ENCODE results near the gene MTSS2.
"Not testable (repeated sequence)": the region's sequence is repeated elsewhere in the genome, so short reads cannot be mapped to it uniquely, and the experiment has no call there.

MTSS2 gene

DNA sequence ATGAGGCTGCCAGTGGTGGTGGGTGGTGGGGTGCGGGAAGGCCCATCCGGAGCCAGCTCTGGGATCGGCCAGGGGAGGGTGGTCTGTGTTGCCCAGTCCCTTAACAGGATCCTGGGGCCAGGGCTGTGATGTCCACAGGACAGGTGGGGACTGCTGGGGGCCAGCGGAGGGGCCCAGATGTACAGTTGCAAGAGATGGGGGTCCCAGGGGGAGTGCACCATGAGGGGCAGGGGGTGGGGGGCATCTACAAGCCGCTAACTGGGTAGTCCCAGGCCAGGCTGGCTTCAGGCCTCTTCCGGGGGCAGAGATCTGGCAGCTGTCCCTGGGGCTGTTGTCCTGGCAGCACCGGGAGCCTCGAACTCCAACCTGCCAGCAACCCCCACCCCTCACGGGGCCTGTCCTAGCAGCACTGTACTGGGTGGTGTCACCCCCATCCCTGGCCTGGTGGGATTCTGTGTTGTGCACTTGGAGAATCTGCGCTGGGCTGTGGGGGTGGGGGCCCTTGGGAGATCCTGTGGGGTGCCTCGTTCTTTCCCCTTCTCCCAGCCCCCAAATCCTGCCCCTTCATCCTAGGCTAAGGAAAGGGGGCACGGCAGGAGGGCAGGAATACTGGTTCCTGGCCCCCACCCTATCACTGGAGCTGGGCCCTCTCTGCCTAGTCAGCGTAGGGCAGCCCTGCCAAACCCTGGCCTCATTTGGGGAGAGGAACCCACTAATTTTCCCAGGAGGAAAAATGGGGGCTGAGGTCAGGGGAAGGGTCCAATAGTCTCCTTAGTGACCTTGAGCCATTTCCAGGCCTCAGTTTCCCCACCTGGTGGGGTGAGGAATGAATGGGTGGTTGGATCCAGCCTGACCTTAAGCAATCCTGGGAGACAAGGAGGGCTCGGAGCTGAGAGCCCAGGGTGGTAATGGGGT lies 1.4 kb downstream of the MTSS2 start:
- DNase-seq: no peak

DNA sequence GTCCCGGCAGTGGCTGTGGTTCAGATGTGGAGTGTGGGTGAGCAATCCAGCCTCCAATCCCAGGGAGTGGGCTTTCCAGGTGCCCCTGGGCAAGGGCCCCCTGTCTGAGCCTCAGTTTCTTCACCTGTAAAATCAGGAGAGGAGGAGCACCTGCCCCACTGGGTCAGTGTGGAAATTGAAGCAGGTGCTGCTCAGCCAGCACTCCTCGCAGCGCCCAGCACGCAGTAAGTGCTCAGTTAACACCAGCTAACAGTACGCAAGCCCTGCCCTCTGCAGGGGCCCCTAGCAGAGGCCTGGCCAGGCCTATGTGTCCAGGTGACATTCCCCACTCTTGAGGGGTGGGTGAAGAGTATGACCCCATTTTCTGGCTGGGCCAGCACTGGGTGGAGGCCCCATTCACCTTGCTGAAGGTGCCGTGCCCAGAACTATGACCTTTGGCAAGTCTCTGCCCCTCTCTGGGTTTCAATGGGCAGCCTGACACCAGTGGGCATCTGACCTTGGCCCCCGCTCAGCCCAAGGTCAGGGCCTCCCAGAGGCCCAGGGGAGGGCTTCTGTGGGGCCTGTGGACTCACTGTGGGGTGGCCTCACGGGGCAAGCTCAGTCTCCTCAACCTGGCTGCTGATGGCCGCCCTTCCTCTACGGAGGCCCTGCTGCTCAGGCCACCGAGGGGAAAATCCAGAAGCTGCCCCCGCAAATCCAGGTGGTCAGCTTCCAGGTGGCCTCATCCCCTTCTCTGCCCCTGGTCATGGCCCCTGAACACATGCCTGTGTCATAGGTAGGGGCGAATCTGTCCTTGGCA lies 2.5 kb downstream of the MTSS2 start:
- no peak for DNase-seq

- DNase-seq: no peak
Measured at GRCh38 chr16:70682239-70683145, 3.4 kb downstream of the MTSS2 start.

DNA sequence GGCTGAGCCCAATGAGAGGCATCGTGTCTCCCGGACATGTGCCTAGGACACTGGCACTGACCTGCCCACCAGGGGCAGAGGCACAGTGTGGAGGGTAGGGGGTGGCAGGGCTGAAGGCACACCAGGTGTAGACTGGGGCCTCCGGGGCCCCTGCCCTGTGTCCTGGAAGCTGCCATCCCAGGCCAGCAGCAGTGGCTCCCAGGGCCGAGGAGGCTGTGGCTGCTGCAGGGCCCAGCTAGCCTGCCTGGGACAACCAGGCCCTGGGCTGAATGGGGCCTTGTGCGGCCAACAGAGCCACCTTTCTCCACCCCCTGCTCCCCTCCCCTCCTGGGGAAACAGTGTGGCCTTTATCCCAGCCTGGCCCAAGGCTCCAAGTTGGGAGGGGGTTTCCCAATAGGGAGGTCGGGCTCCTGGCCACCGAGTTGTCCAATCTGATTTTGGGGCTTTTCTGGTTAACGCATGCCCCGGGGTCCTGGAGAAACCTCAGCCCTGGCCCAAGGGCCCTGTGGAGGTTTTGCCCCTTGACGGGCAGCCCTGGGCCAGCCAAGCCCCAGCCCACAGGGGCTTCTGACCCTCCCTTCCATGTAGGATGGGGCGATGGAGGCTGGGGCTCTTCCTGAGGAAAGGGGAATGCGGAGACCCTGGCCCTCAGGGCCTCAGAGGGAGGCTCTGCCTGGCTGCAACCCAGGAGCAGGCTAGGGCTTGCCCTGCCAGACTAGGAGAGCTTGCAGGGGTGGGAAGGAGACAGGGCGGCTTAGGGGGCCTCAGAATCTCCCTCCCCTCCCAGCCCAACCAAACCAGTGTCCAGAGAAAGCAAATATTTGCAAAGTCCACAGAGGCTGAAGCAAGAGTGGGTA lies 4.2 kb downstream of the MTSS2 start:
- DNase-seq: no peak

GRCh38 chr16:70680495-70681381 lies 5.1 kb downstream of the MTSS2 start:
- DNase-seq: no peak

- no peak for DNase-seq
Measured at GRCh38 chr16:70679671-70680494, 6.0 kb downstream of the MTSS2 start.

DNA sequence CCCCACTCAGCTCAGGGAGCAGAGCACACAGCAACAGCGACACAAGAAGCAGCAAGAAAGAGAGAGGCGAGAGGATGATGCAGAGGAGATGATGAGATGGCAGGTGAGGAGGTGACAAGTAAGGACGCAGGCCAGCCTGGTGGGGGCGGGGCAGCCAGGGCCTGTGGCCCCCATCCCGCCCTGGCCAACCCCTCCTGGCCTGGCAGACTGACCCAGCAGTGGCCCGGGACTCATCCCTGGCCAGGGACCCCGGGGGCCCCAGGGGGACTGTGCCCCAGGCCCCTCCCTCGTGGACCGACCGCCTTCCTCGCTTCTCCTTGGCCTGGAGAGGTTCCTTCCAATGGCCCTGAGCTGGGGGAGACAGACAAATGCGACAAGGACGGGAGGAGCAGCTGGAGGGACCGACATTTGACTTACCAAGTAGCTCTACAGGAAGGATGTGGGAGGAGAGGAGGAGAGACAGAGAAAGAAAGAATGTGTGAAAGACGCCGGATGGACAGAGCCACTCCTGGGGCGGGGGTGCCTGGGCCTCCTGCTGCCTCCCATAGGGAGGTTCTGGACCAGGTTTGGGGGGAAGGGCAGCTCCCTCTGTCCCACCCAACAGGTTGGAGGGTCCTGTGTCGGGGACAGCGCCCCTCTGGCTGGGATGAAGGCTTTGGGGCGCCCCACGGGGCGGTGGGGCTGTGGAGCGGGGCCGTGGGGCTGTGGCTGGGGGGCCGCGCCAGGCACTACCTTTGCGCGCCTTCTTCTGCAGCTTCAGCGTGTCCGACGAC lies 6.8 kb downstream of the MTSS2 start:
- DNase-seq: no peak

DNA sequence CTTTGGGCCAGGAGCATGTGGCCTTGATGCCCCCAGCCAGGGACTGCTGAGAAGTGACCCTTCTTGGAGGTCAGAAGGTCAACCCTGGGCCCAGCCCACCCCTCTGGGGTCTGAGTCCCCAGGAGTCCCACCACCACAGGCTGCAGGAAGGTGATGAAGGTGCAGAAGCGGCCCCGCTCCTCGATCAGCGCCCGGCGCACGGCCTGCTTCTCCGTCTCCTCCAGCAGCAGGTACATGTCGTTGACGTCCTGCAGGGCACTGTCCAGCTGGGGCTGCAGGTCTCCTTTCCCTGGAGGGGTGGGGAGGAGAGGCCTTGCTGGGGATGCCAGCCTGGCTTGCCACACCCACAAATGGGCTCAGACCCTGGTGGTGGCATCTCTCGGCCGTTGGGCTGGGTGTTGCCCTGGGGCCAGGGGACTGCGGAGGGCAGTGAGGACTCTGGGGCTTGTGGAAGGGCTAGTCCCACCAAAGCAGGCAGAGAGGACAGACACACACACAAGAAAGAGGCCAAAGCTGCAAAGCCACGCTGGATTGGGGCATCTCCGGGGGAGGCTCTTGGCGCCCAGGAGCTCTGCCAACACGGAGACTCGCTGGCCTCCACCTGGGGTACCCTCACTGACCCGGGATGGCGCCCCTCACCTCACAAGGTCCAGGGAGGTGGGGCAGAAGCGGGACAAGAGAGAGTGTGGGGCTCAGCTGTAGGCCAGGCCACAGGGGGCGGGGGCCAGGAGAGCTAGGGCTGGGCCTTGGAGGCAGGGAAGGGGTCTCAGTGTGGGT lies 7.5 kb downstream of the MTSS2 start:
- no peak for DNase-seq

- DNase-seq: no peak
Measured at GRCh38 chr16:70677499-70678120, 8.2 kb downstream of the MTSS2 start.

DNA sequence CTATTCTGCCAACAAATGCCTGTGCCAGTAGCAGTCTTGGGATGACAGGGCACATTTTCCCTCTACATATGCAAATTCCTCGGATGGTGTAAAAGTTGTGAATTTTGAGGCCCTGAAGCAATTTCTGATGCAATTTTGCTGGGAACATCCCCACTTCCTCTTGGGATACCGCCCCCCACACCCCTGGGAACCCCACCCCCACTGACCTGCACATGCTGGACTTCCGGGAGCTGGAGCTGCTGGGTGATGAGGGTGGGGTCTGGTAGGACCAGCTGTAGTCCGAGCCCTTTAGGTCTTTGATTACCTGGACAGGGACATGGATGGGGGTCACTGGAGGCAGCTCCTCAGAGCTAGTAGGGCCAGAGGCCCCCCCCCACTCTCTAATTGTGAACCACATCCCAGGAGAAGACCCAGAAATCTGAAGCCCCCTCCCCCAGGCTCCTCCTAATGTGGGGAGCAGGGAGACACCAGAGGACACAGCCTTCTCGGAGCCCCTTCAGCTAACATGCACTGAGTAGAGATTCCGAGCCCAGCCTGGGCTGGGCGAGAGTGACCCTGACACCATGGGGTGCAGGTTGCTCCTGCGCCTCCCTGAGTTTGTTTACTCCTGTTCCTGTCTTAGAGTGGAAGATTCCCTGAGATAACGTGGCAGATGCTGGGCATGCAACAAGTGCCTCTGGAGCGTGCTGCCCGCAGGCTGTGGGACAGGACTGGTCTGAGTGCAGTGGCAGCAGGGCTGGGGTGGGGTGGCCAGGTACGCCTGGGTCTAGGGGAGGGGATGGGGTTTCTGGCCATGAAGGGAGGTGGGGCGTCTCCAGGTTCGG lies 9.0 kb downstream of the MTSS2 start:
- DNase-seq: no peak

DNA sequence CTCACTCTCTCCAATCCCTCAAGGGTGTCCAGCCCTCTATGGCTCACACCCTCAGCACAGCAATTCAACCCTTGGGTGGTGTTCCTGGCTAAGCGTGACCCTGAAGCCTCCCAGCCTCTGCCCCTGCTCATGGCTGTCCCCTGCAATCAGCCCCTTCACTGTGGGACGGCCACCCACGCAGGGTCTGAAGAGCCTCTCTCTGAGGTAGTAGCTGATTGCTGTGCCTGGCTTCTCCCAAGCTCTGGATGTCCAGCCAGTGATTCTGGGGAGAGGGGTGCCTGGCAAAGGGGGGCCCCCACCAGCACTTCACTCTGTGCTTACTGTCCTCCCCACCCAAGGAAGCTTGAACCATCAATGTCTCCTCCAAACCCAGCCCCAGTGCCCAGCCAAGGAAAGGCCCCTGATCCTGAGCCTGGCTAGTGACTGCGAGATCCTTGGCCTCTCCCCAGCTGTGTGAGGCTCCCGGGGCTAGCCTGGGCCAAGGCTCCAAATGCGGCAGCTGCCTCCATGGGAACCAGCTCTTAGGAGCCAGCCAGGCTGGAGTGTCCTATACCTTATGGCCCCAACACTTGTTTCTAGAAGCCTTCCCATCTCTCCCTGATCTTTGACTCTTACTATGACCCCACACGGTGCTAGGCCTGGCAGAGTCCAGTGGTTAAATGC lies 9.9 kb downstream of the MTSS2 start:
- DNase-seq: no peak

GRCh38 chr16:70674221-70675014 lies 11.4 kb downstream of the MTSS2 start:
- no peak for DNase-seq

- DNase-seq: not testable (repeated sequence)
Measured at GRCh38 chr16:70670938-70671337, 14.9 kb downstream of the MTSS2 start.

DNA sequence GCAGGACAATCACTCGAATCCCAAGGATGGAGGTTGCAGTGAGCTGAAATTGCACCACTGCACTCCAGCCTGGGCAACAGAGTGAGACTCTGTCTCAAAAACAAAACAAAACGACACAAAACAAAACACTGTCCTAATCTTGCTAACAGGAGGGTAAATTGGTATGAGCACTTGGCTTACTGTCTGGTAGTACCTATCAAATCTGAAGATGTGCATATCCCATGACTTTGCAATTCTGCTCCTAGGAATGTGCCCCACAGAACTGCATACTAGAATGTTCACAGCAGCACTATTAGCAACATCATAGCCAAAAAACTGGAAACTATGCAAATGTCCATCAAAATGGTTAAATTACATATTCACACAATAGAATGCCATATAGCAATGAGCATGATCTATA lies 15.7 kb downstream of the MTSS2 start:
- no peak for DNase-seq
